ENCODE measurements around the gene F2.
"Not testable (repeated sequence)": the region's sequence is repeated elsewhere in the genome, so short reads cannot be mapped to it uniquely, and the experiment has no call there.

The F2 gene

GRCh38 chr11:46686886-46687795 is 31.9 kb upstream of the F2 start:
- no peak for DNase-seq

- no peak for DNase-seq
Measured at GRCh38 chr11:46690702-46691101, 28.3 kb upstream of the F2 start.

- no peak for DNase-seq
Measured at GRCh38 chr11:46692450-46692849, 26.6 kb upstream of the F2 start.

GRCh38 chr11:46693597-46694012 is 25.4 kb upstream of the F2 start:
- DNase-seq, result no peak

GRCh38 chr11:46694072-46694471 is 24.9 kb upstream of the F2 start:
- DNase-seq, result no peak

- DNase-seq, result no peak
Measured at GRCh38 chr11:46694607-46695006, 24.4 kb upstream of the F2 start.

GRCh38 chr11:46695345-46696211 is 23.4 kb upstream of the F2 start:
- no peak for DNase-seq

- no peak for DNase-seq
Measured at GRCh38 chr11:46696212-46696558, 22.8 kb upstream of the F2 start.

- no peak for DNase-seq
Measured at GRCh38 chr11:46697303-46697702, 21.7 kb upstream of the F2 start.

GRCh38 chr11:46697723-46698122 is 21.3 kb upstream of the F2 start:
- DNase-seq, result no peak

- no peak for DNase-seq
Measured at GRCh38 chr11:46698597-46698996, 20.4 kb upstream of the F2 start.

GRCh38 chr11:46700241-46701077 is 18.6 kb upstream of the F2 start, which contains the start of the genes ARHGAP1 and ZNF408:
TSS of gene ARHGAP1 (minus strand) at chr11:46700619. CDS start at chr11:46696107, 4,512 bp downstream.
TSS of gene ZNF408 (plus strand) at chr11:46701031. CDS start at chr11:46701048, 17 bp downstream.
- DNase-seq, result peak; percentile 99

GRCh38 chr11:46701078-46701654 is 17.8 kb upstream of the F2 start:
- DNase-seq, result no peak

GRCh38 chr11:46705070-46705688 is 13.8 kb upstream of the F2 start:
- DNase-seq, result no peak

- DNase-seq, result no peak
Measured at GRCh38 chr11:46706886-46707285, 12.1 kb upstream of the F2 start.

- DNase-seq, result not testable (repeated sequence)
Measured at GRCh38 chr11:46709351-46709750, 9.7 kb upstream of the F2 start.

- no peak for DNase-seq
Measured at GRCh38 chr11:46710821-46711269, 8.2 kb upstream of the F2 start.

GRCh38 chr11:46711303-46711702 is 7.7 kb upstream of the F2 start:
- DNase-seq, result no peak

- no peak for DNase-seq
Measured at GRCh38 chr11:46712874-46713576, 6.0 kb upstream of the F2 start.

GRCh38 chr11:46717825-46718154 is 1.2 kb upstream of the F2 start:
- DNase-seq, result not testable (repeated sequence)
